Osteoblast (primary cell): ENCODE measurements around the gene TAPT1. TPM values are rescaled to one million over a fixed set of nuclear protein-coding genes. Genes with fewer than 3 reads are reported as not detected.

Experiments
- DNase-seq: peaks from one replicate; pipeline ENCODE4 v3.0.0; 2011; ENCODE audit warnings: low spot score, mixed read lengths; ENCODE audit not compliant: insufficient read length; ENCODE audit errors: missing footprints
- H2AFZ ChIP-seq: 2 replicates; pipeline ENCODE4 v1.6.0; 2011; ENCODE audit warnings: mild to moderate bottlenecking, low read length
- H3K27ac ChIP-seq: 2 replicates; pipeline ENCODE4 v1.5.1; 2011; ENCODE audit warnings: mild to moderate bottlenecking, low read depth, low read length, moderate library complexity
- H3K27me3 ChIP-seq: 2 replicates; pipeline ENCODE4 v1.6.0; 2012; ENCODE audit warnings: mild to moderate bottlenecking, control low read depth, inconsistent platforms, low read length, moderate library complexity; ENCODE audit not compliant: insufficient read depth
- H3K36me3 ChIP-seq: 2 replicates; pipeline ENCODE4 v1.5.1; 2011; ENCODE audit warnings: mild to moderate bottlenecking, low read length, control low read depth, moderate library complexity; ENCODE audit not compliant: insufficient read depth
- H3K4me1 ChIP-seq: 2 replicates; pipeline ENCODE4 v1.5.1; 2011; ENCODE audit warnings: mild to moderate bottlenecking, low read length, control low read depth, moderate library complexity; ENCODE audit not compliant: insufficient read depth
- H3K4me2 ChIP-seq: 2 replicates; pipeline ENCODE4 v1.6.0; 2011; ENCODE audit warnings: mild to moderate bottlenecking, low read length; ENCODE audit not compliant: insufficient read depth
- H3K4me3 ChIP-seq: fragments of 200-600 bp; sonication (generic); 3 replicates; pipeline ENCODE4 v1.5.1; 2012; ENCODE audit warnings: mild to moderate bottlenecking, low read length, inconsistent platforms; ENCODE audit not compliant: insufficient read depth
- H3K79me2 ChIP-seq: 2 replicates; pipeline ENCODE4 v1.6.0; 2012; ENCODE audit warnings: mild to moderate bottlenecking, low read length, control low read depth, inconsistent platforms; ENCODE audit not compliant: insufficient read depth
- H3K9me3 ChIP-seq: 2 replicates; pipeline ENCODE4 v1.5.1; 2011; ENCODE audit warnings: low read depth, low read length, control low read depth
- H4K20me1 ChIP-seq: 2 replicates; pipeline ENCODE4 v1.6.0; 2012; ENCODE audit warnings: mild to moderate bottlenecking, low read length, control low read depth; ENCODE audit not compliant: insufficient read depth
- CTCF ChIP-seq: IDR thresholded peaks from 2 replicates; pipeline ENCODE4 v1.5.1; 2011; ENCODE audit warnings: mild to moderate bottlenecking, low read depth, low read length, moderate library complexity; ENCODE audit errors: extremely low read depth
- total RNA-seq: library from RNA; depleted of rRNA; stranded (reverse); fragments of >200 nt; gene quantifications from 2 replicates; pipeline ENCODE4 v1.2.3, GENCODE V29; 2012

The TAPT1 gene
- total RNA-seq, 1 donor: 19.5 TPM

GRCh38 chr4:16239086-16239485 is 12.8 kb upstream of the TAPT1 start:
- H3K27ac ChIP-seq: no peak overlapping the region
- H3K27me3 ChIP-seq: no peaks in the 10 kb centered on the region
- H3K9me3 ChIP-seq: no peaks in the 10 kb centered on the region
- no peaks in the 10 kb centered on the region for H3K36me3 ChIP-seq
- H3K4me3 ChIP-seq: no peak overlapping the region
- no peak for DNase-seq
- no peaks in the 10 kb centered on the region for H4K20me1 ChIP-seq
- no peaks in the 10 kb centered on the region for H3K4me1 ChIP-seq
- TF ChIP-seq CTCF: no peak
- no peak overlapping the region for H2AFZ ChIP-seq
- H3K4me2 ChIP-seq: no peak overlapping the region
- no peaks in the 10 kb centered on the region for H3K79me2 ChIP-seq

GRCh38 chr4:16238327-16238726 is 12.1 kb upstream of the TAPT1 start:
- no peaks in the 10 kb centered on the region for H3K4me1 ChIP-seq
- no peaks in the 10 kb centered on the region for H4K20me1 ChIP-seq
- H2AFZ ChIP-seq: no peak overlapping the region
- no peaks in the 10 kb centered on the region for H3K36me3 ChIP-seq
- H3K4me2 ChIP-seq: no peak overlapping the region
- H3K27me3 ChIP-seq: no peaks in the 10 kb centered on the region
- DNase-seq: no peak
- no peak overlapping the region for H3K4me3 ChIP-seq
- no peaks in the 10 kb centered on the region for H3K79me2 ChIP-seq
- no peak overlapping the region for H3K27ac ChIP-seq
- no peak for TF ChIP-seq CTCF
- no peaks in the 10 kb centered on the region for H3K9me3 ChIP-seq

- no peaks in the 10 kb centered on the region for H3K36me3 ChIP-seq
- no peak overlapping the region for H2AFZ ChIP-seq
- no peaks in the 10 kb centered on the region for H3K9me3 ChIP-seq
- no peak overlapping the region for H3K27ac ChIP-seq
- DNase-seq: no peak
- no peak overlapping the region for H3K4me2 ChIP-seq
- TF ChIP-seq CTCF: no peak
- no peak overlapping the region for H3K4me3 ChIP-seq
- H3K4me1 ChIP-seq: no peaks in the 10 kb centered on the region
- no peaks in the 10 kb centered on the region for H4K20me1 ChIP-seq
- no peaks in the 10 kb centered on the region for H3K79me2 ChIP-seq
- H3K27me3 ChIP-seq: no peaks in the 10 kb centered on the region
These were observed 11.4 kb upstream of the TAPT1 start for GRCh38 chr4:16237715-16238114.

GRCh38 chr4:16236402-16237023 is 10.2 kb upstream of the TAPT1 start:
- H3K27ac ChIP-seq: no peak overlapping the region
- H3K9me3 ChIP-seq: no peaks in the 10 kb centered on the region

More at GRCh38 chr4:16236402-16237023, 10.2 kb upstream of the TAPT1 start:
- H3K4me3 ChIP-seq: no peak overlapping the region
- no peaks in the 10 kb centered on the region for H3K27me3 ChIP-seq
- H4K20me1 ChIP-seq: no peaks in the 10 kb centered on the region
- no peak overlapping the region for H3K4me2 ChIP-seq
- H2AFZ ChIP-seq: no peak overlapping the region
- H3K79me2 ChIP-seq: no peaks in the 10 kb centered on the region
- no peaks in the 10 kb centered on the region for H3K36me3 ChIP-seq
- H3K4me1 ChIP-seq: no peaks in the 10 kb centered on the region
- TF ChIP-seq CTCF: no peak
- DNase-seq: no peak
